GM18870 (cell line): Measurements from ENCODE around the gene LRFN3.
"Not testable (repeated sequence)": the region's sequence is repeated elsewhere in the genome, so short reads cannot be mapped to it uniquely, and the experiment has no call there.

ENCODE experiments used
- ATAC-seq: cut with Tn5 transposase; IDR thresholded peaks from one replicate; pipeline ENCODE4 v1.9.1; 2021; ENCODE audit warnings: moderate library complexity; ENCODE audit not compliant: unreplicated experiment

Gene LRFN3

GRCh38 chr19:35973487-35973886 lies 37.3 kb downstream of the LRFN3 start:
- no peak for ATAC-seq

GRCh38 chr19:35975608-35976214 lies 39.5 kb downstream of the LRFN3 start:
- ATAC-seq, result no peak

- ATAC-seq, result no peak
These were observed 41.5 kb downstream of the LRFN3 start for GRCh38 chr19:35977446-35978222.

- ATAC-seq, result no peak
These were observed 42.1 kb downstream of the LRFN3 start for GRCh38 chr19:35978271-35978670.

GRCh38 chr19:35978832-35979365 lies 42.7 kb downstream of the LRFN3 start:
- no peak for ATAC-seq

- ATAC-seq, result not testable (repeated sequence)
These were observed 44.8 kb downstream of the LRFN3 start for GRCh38 chr19:35980997-35981396.

- ATAC-seq, result no peak
These were observed 47.0 kb downstream of the LRFN3 start for GRCh38 chr19:35983177-35983576.

- ATAC-seq, result no peak
These were observed 49.9 kb downstream of the LRFN3 start for GRCh38 chr19:35986111-35986510.

GRCh38 chr19:35986664-35987570 lies 50.7 kb downstream of the LRFN3 start:
- no peak for ATAC-seq

- no peak for ATAC-seq
These were observed 51.4 kb downstream of the LRFN3 start for GRCh38 chr19:35987571-35987896.

- ATAC-seq, result no peak
These were observed 52.6 kb downstream of the LRFN3 start for GRCh38 chr19:35988824-35989223.

GRCh38 chr19:35990156-35990555 lies 54.0 kb downstream of the LRFN3 start:
- no peak for ATAC-seq

- no peak for ATAC-seq
These were observed 54.9 kb downstream of the LRFN3 start for GRCh38 chr19:35990771-35991730.

- ATAC-seq, result no peak
These were observed 55.7 kb downstream of the LRFN3 start for GRCh38 chr19:35991731-35992450.

- no peak for ATAC-seq
These were observed 57.0 kb downstream of the LRFN3 start for GRCh38 chr19:35992907-35993765.

GRCh38 chr19:35993923-35994598 lies 57.9 kb downstream of the LRFN3 start:
- ATAC-seq, result no peak
